MM.1S (cell line): Measurements from ENCODE around the gene KDM7A.

ENCODE experiments used
- CTCF ChIP-seq: fragments of 300-600 bp; sonication (generic); IDR thresholded peaks from 2 replicates; pipeline ENCODE4 v1.5.1; 2016; ENCODE audit warnings: antibody characterized with exemption, low read length, mixed read lengths
- EZH2 ChIP-seq: fragments of 300-600 bp; sonication (generic); optimal IDR thresholded peaks from 2 replicates; pipeline ENCODE3; 2017; ENCODE audit warnings: low read depth, mild to moderate bottlenecking, antibody characterized with exemption, low read length, mixed read lengths
- EZH2phosphoT487 ChIP-seq: fragments of 300-600 bp; sonication (generic); IDR thresholded peaks from 2 replicates; pipeline ENCODE4 v1.6.1; 2018; ENCODE audit warnings: antibody characterized with exemption, low read length

GRCh38 chr7:140122965-140123364 is 53.8 kb downstream of the KDM7A start:
- no peak for TF ChIP-seq CTCF
- TF ChIP-seq EZH2phosphoT487 = no peak
- TF ChIP-seq EZH2 = no peak
